Stimulated activated CD8-positive, alpha-beta memory T cell treated with anti-CD3 and anti-CD28 coated beads, Interleukin-7, amount 100 ng/mL, for 48 hours (primary cell): ENCODE data around the gene B4GALT1.
"Not testable (repeated sequence)": the region's sequence is repeated elsewhere in the genome, so short reads cannot be mapped to it uniquely, and the experiment has no call there.

Experiments used
- DNase-seq, 2 donors: peaks; one replicate each; pipeline ENCODE4 v3.0.0-alpha.2; 2020; ENCODE audit warnings: low read depth in 1 of 2; ENCODE audit errors: extremely low read depth in 1 of 2

Gene B4GALT1

GRCh38 chr9:33104401-33104800, 62.7 kb downstream of the B4GALT1 start:
- DNase-seq: no peak

GRCh38 chr9:33103501-33104281, 63.4 kb downstream of the B4GALT1 start:
- DNase-seq: no peak

- DNase-seq: no peak
These were observed 64.5 kb downstream of the B4GALT1 start for GRCh38 chr9:33102551-33103210.

DNA sequence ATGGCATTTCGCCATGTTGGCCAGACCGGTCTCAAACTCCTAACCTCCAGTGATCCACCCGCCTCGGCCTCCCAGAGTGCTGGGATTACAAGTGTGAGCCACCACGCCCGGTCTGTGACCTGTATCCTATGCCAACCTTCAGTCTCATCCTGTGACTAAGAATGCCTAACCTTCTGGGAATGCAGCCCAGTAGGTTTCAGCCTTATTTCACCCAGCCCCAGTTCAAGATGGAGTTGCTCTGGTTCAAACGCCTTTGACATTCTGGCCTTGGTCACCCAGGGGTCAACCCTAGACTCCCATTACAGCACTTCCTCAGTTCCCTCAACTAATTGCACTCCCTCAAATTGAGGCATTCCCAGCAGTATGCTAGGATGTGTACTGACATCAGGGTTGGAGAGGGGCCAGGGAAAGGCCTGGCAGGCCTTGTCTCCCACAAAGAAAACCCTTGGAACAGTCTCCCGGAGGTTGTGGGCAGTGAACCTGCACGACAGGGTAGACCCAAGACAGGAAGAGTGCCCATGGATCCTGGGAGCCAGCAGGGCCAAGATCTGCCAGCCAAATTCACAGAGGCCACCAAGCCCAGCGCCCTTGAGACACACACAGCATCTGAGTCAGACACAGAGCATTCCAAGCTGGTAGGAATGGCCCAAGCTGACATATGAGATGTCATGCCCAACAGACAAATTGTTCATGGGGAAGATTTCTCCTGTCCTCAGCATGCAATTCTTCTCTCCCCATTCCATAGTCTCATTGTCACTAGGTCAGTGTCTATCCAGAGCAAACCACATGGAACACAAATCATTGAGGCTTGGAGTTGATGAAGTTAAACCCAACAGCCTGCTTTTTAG, 65.8 kb downstream of the B4GALT1 start:
- no peak for DNase-seq

DNA sequence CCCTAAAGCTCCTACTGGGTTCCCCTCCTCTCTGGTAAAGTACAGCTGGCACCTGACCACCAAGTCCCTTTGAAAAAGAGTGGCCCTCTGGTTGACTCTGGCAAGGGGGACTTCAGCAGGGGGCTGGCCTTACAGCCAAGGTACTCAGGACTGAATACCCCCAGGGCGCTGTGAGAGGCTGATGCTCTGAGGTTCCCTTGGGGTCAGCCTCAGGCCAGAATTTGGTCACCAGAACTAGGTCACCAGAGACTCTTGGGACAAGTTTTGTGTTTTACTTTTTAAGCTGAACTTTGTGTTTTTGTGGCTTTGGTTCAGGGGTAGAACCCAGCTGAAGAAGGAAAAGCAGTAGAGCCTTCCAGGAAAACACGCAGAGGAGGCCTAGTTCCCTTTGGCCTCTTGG, 67.4 kb downstream of the B4GALT1 start:
- no peak for DNase-seq

DNA sequence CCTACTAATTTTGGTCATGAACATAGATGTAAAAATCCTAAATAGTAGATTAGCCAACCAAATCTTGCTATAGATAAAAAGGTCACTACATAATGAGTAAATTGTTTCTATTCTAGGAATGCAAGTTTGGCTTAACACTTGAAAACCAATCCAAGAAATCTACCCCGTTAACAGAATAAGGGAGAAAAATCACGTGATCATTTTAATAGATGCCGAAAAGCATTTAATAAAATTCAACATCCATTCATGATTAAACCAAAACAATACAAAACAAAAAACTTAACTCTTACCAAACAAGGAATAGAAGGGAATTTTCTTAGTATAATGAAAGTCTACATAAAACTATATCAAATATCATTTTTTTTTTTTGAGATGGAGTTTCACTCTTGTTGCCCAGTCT, 69.9 kb downstream of the B4GALT1 start:
- DNase-seq: no peak

DNA sequence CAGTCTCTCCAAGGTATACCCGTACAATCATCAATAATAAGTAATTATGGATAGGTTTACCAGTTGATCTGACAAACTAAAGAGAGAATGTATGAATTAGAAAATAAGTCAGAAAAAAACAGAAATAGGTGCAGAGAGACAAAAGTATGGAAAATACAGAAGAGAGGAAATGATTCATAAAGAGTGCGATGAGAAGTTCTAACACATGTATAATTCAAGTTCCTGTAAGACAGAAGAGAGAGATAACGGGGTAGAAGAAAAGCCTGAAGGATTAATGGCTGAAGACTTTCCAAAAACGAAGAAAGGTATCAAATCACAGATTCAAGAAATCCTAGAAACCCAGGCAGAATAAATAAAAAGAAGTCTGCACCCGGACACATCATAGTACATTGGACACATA, 74.5 kb downstream of the B4GALT1 start:
- DNase-seq: no peak

GRCh38 chr9:33085672-33086071, 81.5 kb downstream of the B4GALT1 start:
- DNase-seq: not testable (repeated sequence)

DNA sequence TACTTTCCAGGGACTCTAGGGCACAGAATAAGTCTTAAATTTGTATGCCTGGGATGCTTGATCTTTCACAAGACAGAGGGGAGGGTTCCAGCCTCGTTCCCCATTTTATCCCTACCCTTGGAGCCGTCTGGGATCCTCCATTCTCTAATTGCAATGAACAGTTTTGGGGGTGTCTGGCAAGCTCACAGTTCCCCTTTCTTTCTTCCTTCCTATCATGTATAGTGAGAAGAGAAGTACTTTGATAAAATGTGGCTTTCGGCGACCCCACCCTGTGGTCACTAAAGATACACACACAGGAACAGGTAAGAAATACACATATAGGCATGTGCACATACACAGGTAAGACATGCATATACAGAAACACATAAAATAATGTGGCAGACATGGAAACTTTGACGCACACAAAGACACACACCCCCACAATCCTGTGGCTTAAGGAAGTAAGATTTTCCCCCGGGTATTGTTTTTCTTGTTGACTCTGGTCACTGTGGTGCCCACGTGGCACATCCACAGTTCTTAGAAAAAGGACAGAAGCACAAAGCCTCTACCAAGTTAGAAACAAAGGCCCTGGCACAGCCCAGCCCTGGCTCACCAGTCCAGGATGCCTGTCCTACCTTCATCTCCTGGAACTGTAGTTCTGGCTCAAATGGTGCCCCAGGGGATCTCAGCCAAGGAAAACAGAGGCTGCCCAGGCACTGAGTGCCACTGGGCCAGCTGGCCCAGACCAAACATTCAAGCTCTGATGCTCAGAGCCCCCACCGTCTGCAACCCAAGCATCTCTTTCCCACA, 84.4 kb downstream of the B4GALT1 start:
- peak in 1 of 2 donors; percentile 5 for DNase-seq

- no peak for DNase-seq
These were observed 85.0 kb downstream of the B4GALT1 start for GRCh38 chr9:33082128-33082527.

- DNase-seq: peak in 1 of 2 donors; percentile 49
These were observed 85.8 kb downstream of the B4GALT1 start for GRCh38 chr9:33081128-33081851.

- peak in 1 of 2 donors; percentile 11 for DNase-seq
These were observed 86.6 kb downstream of the B4GALT1 start for GRCh38 chr9:33080534-33080933.

DNA sequence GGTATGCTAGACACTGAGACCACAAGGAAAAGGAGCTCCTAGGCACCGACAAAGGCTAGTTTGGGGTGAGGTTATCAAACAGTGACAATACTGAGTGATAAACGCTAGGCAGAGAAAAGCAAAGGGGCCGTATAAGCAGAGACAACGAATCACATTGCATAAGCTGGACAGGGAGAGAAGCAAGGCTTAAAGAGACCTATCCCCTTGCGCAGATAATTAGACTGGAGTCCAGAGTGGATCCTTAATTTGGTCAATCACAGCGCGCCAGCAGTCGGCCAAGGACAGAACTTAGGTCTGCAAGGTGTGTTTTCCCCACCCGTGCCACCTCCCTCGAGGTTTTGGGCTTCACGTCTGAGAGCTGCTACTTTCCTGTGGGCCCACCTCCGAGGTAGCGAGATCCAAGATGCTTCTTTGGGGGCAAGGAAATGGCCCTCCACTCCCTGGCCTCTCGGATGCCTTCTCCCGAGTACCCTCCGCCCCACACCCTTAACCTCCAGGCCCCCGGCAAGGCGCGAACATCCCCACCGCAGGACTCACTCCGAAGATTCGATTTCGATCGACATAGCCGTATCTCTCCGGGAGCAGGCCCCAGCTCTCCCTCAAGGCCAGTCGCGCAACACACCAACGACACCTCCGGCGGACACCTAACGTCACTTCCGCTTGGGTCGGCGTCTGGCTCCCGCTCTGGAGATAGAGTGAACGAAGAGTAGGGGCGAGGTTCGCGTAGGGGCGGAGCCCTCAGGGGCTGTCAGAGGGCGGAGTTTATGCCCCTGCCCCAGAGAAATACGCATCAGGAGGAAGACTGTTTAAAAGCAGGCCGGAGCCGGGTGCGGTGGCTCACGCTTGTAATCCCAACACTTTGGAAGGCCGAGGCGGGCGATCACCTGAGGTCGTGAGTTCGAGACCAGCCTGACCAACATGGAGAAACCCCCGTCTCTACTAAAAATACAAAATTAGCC, 90.8 kb downstream of the B4GALT1 start, which contains the start of gene SMU1:
Gene SMU1 (minus strand): TSS at position 629 of the 959 bp plus-strand sequence. CDS start 66 bp downstream, at position 563.
- DNase-seq: peak; percentile 86 to 94

- DNase-seq: no peak
These were observed 98.1 kb downstream of the B4GALT1 start for GRCh38 chr9:33068991-33069390.

GRCh38 chr9:33065157-33066076, 101.7 kb downstream of the B4GALT1 start:
- no peak for DNase-seq
